GM12872 (cell line): ENCODE results near the gene TREML4.

Source experiments
- CTCF ChIP-seq: IDR thresholded peaks from 3 replicates; pipeline ENCODE4 v1.5.1; 2011; ENCODE audit warnings: low read depth, mild to moderate bottlenecking, low read length, moderate library complexity; ENCODE audit not compliant: insufficient read depth

The TREML4 gene

GRCh38 chr6:41239467-41240159 lies 11.5 kb downstream of the TREML4 start:
- no peak for TF ChIP-seq CTCF

- TF ChIP-seq CTCF: no peak
Measured at GRCh38 chr6:41247288-41247865, 19.2 kb downstream of the TREML4 start.

- TF ChIP-seq CTCF: no peak
Measured at GRCh38 chr6:41247882-41248705, 19.9 kb downstream of the TREML4 start.

- no peak for TF ChIP-seq CTCF
Measured at GRCh38 chr6:41252401-41253169, 24.4 kb downstream of the TREML4 start.

GRCh38 chr6:41255110-41255509 lies 27.0 kb downstream of the TREML4 start:
- TF ChIP-seq CTCF: no peak

- no peak for TF ChIP-seq CTCF
Measured at GRCh38 chr6:41255638-41256246, 27.6 kb downstream of the TREML4 start.
